Neural progenitor cell (in vitro differentiated cells): ENCODE data around the gene TMEM238.

Source experiments
- EZH2 ChIP-seq: fragments of 200-600 bp; sonication (generic); IDR thresholded peaks from 2 replicates; pipeline ENCODE4 v1.6.1; 2017; ENCODE audit warnings: antibody characterized with exemption, mild to moderate bottlenecking, moderate library complexity
- TF ChIP-seq, protein P1 (sequence below): fragments of 200-600 bp; sonication (generic); IDR thresholded peaks from 2 replicates; pipeline ENCODE4 v1.5.1; 2017; ENCODE audit warnings: antibody characterized with exemption, mild to moderate bottlenecking

DNA sequence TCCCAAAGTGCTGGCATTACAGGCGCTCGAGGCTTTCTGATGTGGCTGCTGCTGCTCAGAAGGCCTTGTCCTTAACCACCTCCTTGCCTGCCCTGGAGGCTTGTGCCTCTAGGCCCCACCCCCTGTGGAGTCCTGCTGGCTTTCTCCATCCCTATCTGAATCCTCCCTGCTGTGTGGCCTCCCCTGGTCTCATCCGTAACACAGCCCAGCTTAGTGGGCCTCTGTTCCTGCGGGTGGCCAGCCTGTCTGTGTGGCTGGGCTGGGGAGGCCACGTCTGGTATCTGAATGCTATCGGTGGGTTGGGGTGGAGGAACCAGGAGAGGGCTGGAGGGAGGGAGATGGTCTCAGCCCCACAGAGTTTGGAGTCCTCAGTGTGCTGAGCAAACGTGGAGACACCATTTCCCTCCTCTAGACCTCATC is 6.4 kb upstream of the TMEM238 start:
- TF ChIP-seq, protein P1, sequence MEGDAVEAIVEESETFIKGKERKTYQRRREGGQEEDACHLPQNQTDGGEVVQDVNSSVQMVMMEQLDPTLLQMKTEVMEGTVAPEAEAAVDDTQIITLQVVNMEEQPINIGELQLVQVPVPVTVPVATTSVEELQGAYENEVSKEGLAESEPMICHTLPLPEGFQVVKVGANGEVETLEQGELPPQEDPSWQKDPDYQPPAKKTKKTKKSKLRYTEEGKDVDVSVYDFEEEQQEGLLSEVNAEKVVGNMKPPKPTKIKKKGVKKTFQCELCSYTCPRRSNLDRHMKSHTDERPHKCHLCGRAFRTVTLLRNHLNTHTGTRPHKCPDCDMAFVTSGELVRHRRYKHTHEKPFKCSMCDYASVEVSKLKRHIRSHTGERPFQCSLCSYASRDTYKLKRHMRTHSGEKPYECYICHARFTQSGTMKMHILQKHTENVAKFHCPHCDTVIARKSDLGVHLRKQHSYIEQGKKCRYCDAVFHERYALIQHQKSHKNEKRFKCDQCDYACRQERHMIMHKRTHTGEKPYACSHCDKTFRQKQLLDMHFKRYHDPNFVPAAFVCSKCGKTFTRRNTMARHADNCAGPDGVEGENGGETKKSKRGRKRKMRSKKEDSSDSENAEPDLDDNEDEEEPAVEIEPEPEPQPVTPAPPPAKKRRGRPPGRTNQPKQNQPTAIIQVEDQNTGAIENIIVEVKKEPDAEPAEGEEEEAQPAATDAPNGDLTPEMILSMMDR, result no peak
- no peak for TF ChIP-seq EZH2
